DND-41 (cell line): ENCODE results near the gene OR1F1.
"Not testable (repeated sequence)": the region's sequence is repeated elsewhere in the genome, so short reads cannot be mapped to it uniquely, and the experiment has no call there.

Experiments
- ATAC-seq: fragments of 200-7000 bp; cut with Tn5 transposase; 3 replicates; pipeline ENCODE4 v1.9.1; 2021; ENCODE audit warnings: low read depth; ENCODE audit not compliant: insufficient read depth
- DNase-seq: peaks from one replicate; pipeline ENCODE4 v3.0.0-alpha.2; 2020
- H2AFZ ChIP-seq: 2 replicates; pipeline ENCODE4 v1.6.0; 2012; ENCODE audit warnings: low read depth, low read length
- H3K27ac ChIP-seq: 2 replicates; pipeline ENCODE4 v1.5.1; 2012; ENCODE audit warnings: low read length, inconsistent platforms
- H3K27me3 ChIP-seq: fragments of 200-600 bp; sonication (generic); 2 replicates; pipeline ENCODE4 v1.6.0; 2012; ENCODE audit warnings: low read length, mild to moderate bottlenecking, inconsistent platforms; ENCODE audit not compliant: insufficient read depth, poor library complexity
- H3K36me3 ChIP-seq: 2 replicates; pipeline ENCODE4 v1.5.1; 2012; ENCODE audit warnings: low read length, inconsistent platforms; ENCODE audit not compliant: insufficient read depth
- H3K4me1 ChIP-seq: 2 replicates; pipeline ENCODE4 v1.5.1; 2012; ENCODE audit warnings: mild to moderate bottlenecking, low read length; ENCODE audit not compliant: insufficient read depth
- H3K4me2 ChIP-seq: 2 replicates; pipeline ENCODE4 v1.6.0; 2012; ENCODE audit warnings: mild to moderate bottlenecking, moderate library complexity, low read length, inconsistent platforms; ENCODE audit not compliant: insufficient read depth
- H3K4me3 ChIP-seq, 2 experiments: fragments of 200-600 bp in 1 of 2; shearing (Covaris generic) in 1 of 2; 2 replicates each; pipeline ENCODE4 v1.5.1; 2012 to 2016; ENCODE audit warnings: inconsistent platforms in 2 of 2, low read length in 2 of 2, mild to moderate bottlenecking in 2 of 2, low read depth in 1 of 2, moderate library complexity in 1 of 2
- H3K79me2 ChIP-seq: 2 replicates; pipeline ENCODE4 v1.6.0; 2012; ENCODE audit warnings: low read length, inconsistent platforms; ENCODE audit not compliant: insufficient read depth
- H3K9ac ChIP-seq: 2 replicates; pipeline ENCODE4 v1.6.0; 2012; ENCODE audit warnings: low read depth, mild to moderate bottlenecking, inconsistent platforms, low read length, moderate library complexity
- H3K9me3 ChIP-seq: 2 replicates; pipeline ENCODE4 v1.5.1; 2012; ENCODE audit warnings: low read length, moderate library complexity, mild to moderate bottlenecking, inconsistent platforms; ENCODE audit not compliant: insufficient read depth, severe bottlenecking
- H4K20me1 ChIP-seq: 2 replicates; pipeline ENCODE4 v1.6.0; 2012; ENCODE audit warnings: low read length; ENCODE audit not compliant: insufficient read depth
- EZH2 ChIP-seq: IDR thresholded peaks from 3 replicates; pipeline ENCODE4 v1.6.1; 2012; ENCODE audit warnings: borderline replicate concordance, low read depth, mild to moderate bottlenecking, moderate library complexity, low read length, inconsistent platforms; ENCODE audit not compliant: severe bottlenecking
- TF ChIP-seq, protein P1 (sequence below): IDR thresholded peaks from 2 replicates; pipeline ENCODE4 v1.5.1; 2012; ENCODE audit warnings: borderline replicate concordance, low read length, moderate library complexity, mild to moderate bottlenecking; ENCODE audit not compliant: poor library complexity, severe bottlenecking; ENCODE audit errors: extremely low read depth

Gene OR1F1

DNA sequence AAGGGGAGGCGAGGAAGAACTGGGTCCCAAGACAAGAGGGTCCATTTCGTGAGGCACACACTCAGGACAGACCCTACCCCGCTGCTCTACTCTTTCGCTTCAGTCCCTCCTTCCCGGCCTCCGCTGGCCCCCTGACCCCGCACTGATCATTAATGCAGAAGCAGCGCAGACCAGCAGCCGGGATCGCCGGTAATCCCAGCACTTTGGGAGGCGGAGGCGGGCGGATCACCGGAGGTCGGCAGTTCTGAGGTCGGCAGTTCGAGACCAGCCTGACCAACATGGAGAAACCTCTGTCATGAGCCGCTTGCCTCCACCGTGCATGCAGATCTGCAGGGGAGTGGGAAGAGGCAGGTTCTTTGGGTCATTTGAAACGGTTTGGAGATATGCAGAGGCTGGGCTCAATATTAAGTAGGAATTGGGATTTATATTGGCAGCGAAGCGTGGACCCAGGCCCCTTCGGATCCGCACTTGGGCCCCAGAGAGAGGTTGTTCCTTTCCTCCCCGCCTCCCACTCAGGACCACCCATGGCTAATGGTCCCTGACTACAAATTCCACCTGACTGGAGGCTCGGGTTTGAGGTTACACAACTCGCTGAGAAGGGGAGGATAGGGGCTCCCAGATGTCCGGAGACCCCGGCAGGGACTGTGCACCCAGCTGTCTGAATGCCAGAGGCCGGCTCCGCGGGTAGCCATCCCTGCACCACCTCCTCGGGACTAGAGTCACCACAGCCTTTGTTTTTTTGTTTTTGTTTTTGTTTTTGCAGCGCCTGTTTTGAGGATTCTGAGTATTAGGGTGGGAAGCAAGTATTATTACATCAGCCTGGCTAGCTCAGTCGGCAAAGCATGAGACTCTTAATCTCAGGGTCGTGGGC lies 23.6 kb upstream of the OR1F1 start:
- no peak overlapping the region for H3K4me3 ChIP-seq
- H3K79me2 ChIP-seq: no peaks in the 10 kb centered on the region
- no peaks in the 10 kb centered on the region for H3K27me3 ChIP-seq
- H3K4me1 ChIP-seq: peaks cover 22% of the 10 kb centered on the region
- H3K9me3 ChIP-seq: no peaks in the 10 kb centered on the region
- H3K4me2 ChIP-seq: no peak overlapping the region
- DNase-seq: no peak
- no peaks in the 10 kb centered on the region for H3K36me3 ChIP-seq
- H4K20me1 ChIP-seq: no peaks in the 10 kb centered on the region; the same call in 1 of the 2 replicates
- no peak for TF ChIP-seq EZH2
- TF ChIP-seq, protein P1, sequence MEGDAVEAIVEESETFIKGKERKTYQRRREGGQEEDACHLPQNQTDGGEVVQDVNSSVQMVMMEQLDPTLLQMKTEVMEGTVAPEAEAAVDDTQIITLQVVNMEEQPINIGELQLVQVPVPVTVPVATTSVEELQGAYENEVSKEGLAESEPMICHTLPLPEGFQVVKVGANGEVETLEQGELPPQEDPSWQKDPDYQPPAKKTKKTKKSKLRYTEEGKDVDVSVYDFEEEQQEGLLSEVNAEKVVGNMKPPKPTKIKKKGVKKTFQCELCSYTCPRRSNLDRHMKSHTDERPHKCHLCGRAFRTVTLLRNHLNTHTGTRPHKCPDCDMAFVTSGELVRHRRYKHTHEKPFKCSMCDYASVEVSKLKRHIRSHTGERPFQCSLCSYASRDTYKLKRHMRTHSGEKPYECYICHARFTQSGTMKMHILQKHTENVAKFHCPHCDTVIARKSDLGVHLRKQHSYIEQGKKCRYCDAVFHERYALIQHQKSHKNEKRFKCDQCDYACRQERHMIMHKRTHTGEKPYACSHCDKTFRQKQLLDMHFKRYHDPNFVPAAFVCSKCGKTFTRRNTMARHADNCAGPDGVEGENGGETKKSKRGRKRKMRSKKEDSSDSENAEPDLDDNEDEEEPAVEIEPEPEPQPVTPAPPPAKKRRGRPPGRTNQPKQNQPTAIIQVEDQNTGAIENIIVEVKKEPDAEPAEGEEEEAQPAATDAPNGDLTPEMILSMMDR: no peak
- ATAC-seq: no peak
- H3K9ac ChIP-seq: no peak overlapping the region
- no peak overlapping the region for H3K27ac ChIP-seq
- H2AFZ ChIP-seq: no peak overlapping the region

DNA sequence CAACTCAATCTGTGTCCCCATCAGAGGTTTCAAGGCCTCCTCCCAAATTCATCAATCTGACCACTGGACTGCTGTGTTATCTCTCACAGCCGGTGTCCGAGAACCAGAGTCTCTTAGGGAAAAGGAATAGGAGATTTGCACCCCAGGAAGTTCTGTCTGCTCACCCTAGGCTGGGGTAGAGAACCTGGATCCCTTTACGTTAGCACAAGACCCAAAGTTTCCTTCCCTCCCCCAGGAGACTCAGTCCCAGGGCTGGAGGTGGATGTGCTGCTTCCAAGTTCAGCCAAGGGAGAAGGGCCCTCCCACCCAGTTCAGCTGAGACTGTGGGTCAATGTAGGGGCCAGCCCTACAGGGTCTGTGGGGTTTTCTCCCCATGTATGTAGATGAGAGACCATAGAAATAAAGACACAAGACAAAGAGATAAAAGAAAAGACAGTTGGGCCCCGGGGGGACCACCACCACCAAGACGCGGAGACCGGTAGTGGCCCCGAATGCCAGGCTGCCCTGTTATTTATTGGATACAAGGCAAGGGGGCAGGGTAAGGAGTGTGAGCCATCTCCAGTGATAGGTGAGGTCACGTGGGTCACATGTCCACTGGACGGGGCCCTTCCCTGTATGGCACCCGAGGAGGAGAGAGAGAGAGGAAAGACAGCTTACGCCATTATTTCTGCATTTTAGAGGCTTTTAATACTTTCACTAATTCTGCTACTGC lies 22.7 kb upstream of the OR1F1 start:
- no peaks in the 10 kb centered on the region for H4K20me1 ChIP-seq
- peak overlapping the region; percentile 73 for H3K4me2 ChIP-seq
- peak overlapping the region in 1 of 2 experiments; percentile 51; a peak in 2 of 4 replicates for H3K4me3 ChIP-seq
- H3K9ac ChIP-seq: peak overlapping the region; percentile 49
- H3K79me2 ChIP-seq: no peaks in the 10 kb centered on the region
- H3K27me3 ChIP-seq: no peaks in the 10 kb centered on the region
- peak overlapping the region; percentile 66 for H3K27ac ChIP-seq
- H3K36me3 ChIP-seq: no peaks in the 10 kb centered on the region
- H2AFZ ChIP-seq: peak overlapping the region; percentile 87
- H3K4me1 ChIP-seq: peaks cover 13% of the 10 kb centered on the region
- TF ChIP-seq, protein P1: no peak
- no peaks in the 10 kb centered on the region for H3K9me3 ChIP-seq
- no peak for DNase-seq
- ATAC-seq: no peak; the same call in 2 of the 3 replicates

DNA sequence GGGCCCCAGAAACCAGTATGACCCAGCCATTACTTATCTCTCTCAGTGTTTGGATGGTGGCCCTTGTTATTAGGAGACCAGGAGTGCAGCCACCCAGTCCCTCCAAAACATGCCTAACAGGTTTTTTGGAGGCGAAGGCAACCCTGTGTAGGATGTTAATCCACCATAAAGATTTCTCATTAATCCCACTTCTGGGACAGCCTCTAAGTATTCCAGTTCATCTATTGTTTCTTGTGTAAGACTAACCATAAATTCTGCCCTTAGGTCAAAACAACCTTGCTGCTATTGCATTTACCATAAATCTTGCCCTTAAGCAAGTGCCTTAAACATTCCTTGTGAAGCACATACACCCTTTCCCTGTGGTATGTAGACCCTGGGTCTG lies 21.5 kb upstream of the OR1F1 start:
- no peak for ATAC-seq

DNA sequence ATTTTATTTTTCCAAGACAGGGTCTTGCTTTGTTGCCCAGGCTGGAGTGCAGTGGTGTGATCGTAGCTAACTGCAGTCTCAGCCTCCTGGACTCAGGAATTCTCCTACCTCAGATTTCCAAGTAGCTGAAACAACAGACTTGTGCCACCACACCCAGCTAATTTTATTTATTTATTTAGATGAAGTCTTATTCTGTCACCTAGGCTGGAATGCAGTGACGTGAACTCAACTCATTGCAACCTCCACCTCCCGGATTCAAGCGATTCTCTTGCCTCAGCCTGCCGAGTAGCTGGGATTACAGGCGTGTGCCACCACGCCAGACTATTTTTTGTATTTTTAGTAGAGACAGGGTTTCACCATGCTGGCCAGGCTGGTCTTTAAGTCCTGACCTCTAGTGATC lies 19.3 kb upstream of the OR1F1 start:
- ATAC-seq, H4K20me1 ChIP-seq, H3K27me3 ChIP-seq, H3K36me3 ChIP-seq, H3K4me3 ChIP-seq, H3K79me2 ChIP-seq, H3K9ac ChIP-seq, DNase-seq, H3K27ac ChIP-seq, H2AFZ ChIP-seq, H3K4me2 ChIP-seq, H3K9me3 ChIP-seq: not testable (repeated sequence)
- H3K4me1 ChIP-seq: peaks cover 16% of the 10 kb centered on the region

More for the DNA sequence above, 21.5 kb upstream of the OR1F1 start:
- no peak for TF ChIP-seq EZH2
- TF ChIP-seq, protein P1: no peak
- Histone ChIP-seq H3K9me3 (no peaks in the 10 kb centered on the region), H3K36me3 (no peaks in the 10 kb centered on the region), H3K27me3 (no peaks in the 10 kb centered on the region), H3K4me1 (peaks cover 12% of the 10 kb centered on the region), H3K79me2 (no peaks in the 10 kb centered on the region), H3K9ac (no peak overlapping the region), H3K4me3 (no peak overlapping the region), H2AFZ (no peak overlapping the region), H3K27ac (no peak overlapping the region), H3K4me2 (no peak overlapping the region), H4K20me1 (no peaks in the 10 kb centered on the region)
- no peak for DNase-seq
